ENCODE data around the gene ZNF143. TPM values are rescaled to one million over a fixed set of nuclear protein-coding genes. Genes with fewer than 3 reads are reported as not detected.

ZNF143 gene
- total and polyA plus RNA-seq, 2 of the 13 experiments (the other 11 are each of a cell fraction or from before 2014, with no cell fraction given): 22.4 to 35.6 TPM

DNA sequence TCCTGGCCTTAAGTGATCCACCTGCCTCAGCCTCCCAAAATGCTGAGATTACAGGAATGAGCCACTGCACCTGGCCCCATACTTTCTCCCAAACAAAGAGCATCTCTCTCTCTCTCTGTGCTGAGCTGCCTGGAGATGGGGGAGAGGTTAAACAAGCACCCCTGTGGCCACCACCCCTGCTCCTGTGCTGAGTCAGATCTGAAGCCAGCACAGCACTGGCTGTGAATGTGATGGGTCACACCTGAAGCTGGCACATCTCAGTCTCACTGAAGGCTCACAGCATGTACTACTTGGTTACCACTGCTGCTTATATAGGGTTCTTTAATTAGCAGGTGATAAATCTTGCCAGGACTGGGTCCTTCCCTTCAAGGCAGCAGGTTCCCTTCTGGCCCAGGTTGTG is 101.9 kb downstream of the ZNF143 start:
- no peaks in the 10 kb centered on the region for H3K9me3 ChIP-seq (ENCODE audit: low read length)
- BruUV-seq (replicated peaks): no TSS peak
- peaks cover 36% of the 10 kb centered on the region for H3K4me1 ChIP-seq (ENCODE audit: insufficient read depth, low read length)
- H4K20me1 ChIP-seq (ENCODE audit: insufficient read depth, low read length): no peaks in the 10 kb centered on the region
- no peak overlapping the region for H3K4me2 ChIP-seq (ENCODE audit: low read depth, low read length)
- in situ Hi-C loops (cut with HindIII; ENCODE audit: extremely low pct_ligation_motif_present, low pct_unique_long_range_greater_than_20kb): no loop called here
- FAIRE-seq (no peak), ATAC-seq (no peak), DNase-seq (ENCODE audit: low spot score) (no peak)
- H3K9ac ChIP-seq (ENCODE audit: insufficient read depth, low read depth, low read length): no peak overlapping the region
- no peaks in the 10 kb centered on the region for H3K36me3 ChIP-seq (replicated peaks in 1 of 2; ENCODE audit: control insufficient read depth in 1 of 2, insufficient read depth in 2 of 2, low read length in 2 of 2)
- CTCF ChIA-PET (ENCODE audit: low intra/inter-chr PET ratio, low total read pairs): no interaction called here
- no peaks in the 10 kb centered on the region for H3K27me3 ChIP-seq (ENCODE audit: control insufficient read depth in 1 of 2, insufficient read depth in 2 of 2, low read length in 2 of 2)
- H3K79me2 ChIP-seq (ENCODE audit: insufficient read depth, low read length): no peaks in the 10 kb centered on the region
- H2AFZ ChIP-seq (ENCODE audit: low read length): no peak overlapping the region
- no peak overlapping the region for H3K4me3 ChIP-seq (replicated peaks in 1 of 3; ENCODE audit: insufficient read depth in 1 of 3, low read depth in 2 of 3, low read length in 3 of 3)
- POLR2A ChIA-PET: interaction anchor here (1.2 kb wide), 1 partner anchor 11 kb away, joined by 3 read pairs; the partner anchor contains the start of gene WEE1
- TF ChIP-seq, protein P1, sequence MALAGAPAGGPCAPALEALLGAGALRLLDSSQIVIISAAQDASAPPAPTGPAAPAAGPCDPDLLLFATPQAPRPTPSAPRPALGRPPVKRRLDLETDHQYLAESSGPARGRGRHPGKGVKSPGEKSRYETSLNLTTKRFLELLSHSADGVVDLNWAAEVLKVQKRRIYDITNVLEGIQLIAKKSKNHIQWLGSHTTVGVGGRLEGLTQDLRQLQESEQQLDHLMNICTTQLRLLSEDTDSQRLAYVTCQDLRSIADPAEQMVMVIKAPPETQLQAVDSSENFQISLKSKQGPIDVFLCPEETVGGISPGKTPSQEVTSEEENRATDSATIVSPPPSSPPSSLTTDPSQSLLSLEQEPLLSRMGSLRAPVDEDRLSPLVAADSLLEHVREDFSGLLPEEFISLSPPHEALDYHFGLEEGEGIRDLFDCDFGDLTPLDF (CRISPR knock-in tag; IDR thresholded peaks at IDR 0.05): no peak
- no peak for TF ChIP-seq NFKB2 (CRISPR knock-in tag; IDR thresholded peaks at IDR 0.05; ENCODE audit: borderline replicate concordance)
- no peak for TF ChIP-seq U2AF2 (IDR thresholded peaks at IDR 0.05; ENCODE audit: low read depth, low read length)
- TF ChIP-seq RELA (CRISPR knock-in tag; IDR thresholded peaks at IDR 0.05): no peak
- no peak for TF ChIP-seq ZFP37 (CRISPR knock-in tag; IDR thresholded peaks at IDR 0.05; ENCODE audit: borderline replicate concordance)
- TF ChIP-seq SOX5 (CRISPR knock-in tag; IDR thresholded peaks at IDR 0.05; ENCODE audit: borderline replicate concordance): no peak
- no peak for TF ChIP-seq ZNF724P (CRISPR knock-in tag; IDR thresholded peaks at IDR 0.05; ENCODE audit: borderline replicate concordance)
- TF ChIP-seq FOXK2 (IDR thresholded peaks at IDR 0.05): no peak
- intact Hi-C loops (cut with micrococcal nuclease; ENCODE audit: unreplicated experiment): no loop called here
- H3K27ac ChIP-seq (ENCODE audit: extremely low read length, insufficient read depth, low read length): no peak overlapping the region

DNA sequence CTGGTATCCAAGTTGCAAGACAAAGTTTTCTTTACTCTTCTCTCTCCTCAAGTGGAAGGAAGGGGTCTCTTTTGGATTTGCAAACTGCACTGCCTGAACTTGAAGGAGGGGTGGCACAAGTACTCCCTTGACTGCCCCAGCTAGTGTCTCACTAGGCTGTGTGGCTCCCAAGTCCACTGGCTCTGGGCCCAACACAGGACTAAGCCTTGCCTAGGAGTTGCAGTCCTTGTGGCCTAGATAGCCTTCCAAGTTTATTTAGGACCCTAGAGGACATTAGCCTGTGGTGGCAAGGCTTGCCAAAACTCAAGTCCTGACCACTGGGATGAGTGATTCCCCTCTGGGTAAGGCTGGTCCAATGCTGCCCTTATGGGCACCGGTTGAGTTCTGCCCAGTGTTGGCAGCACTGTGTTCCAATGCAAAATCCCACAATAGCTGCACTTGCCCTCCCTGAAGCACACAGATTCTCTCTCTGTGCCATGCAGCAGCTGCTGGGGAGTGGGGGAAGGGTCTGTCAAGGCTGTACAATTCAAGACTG is 102.5 kb downstream of the ZNF143 start:
- intact Hi-C loops (cut with micrococcal nuclease; ENCODE audit: unreplicated experiment): no loop called here
- no peaks in the 10 kb centered on the region for H3K9me3 ChIP-seq (ENCODE audit: low read length)
- H3K27me3 ChIP-seq (ENCODE audit: control insufficient read depth in 1 of 2, insufficient read depth in 2 of 2, low read length in 2 of 2): no peaks in the 10 kb centered on the region
- H3K9ac ChIP-seq (ENCODE audit: insufficient read depth, low read depth, low read length): no peak overlapping the region
- ChIA-PET CTCF (ENCODE audit: low intra/inter-chr PET ratio, low total read pairs) (no interaction called here), POLR2A (interaction anchor here (1.2 kb wide), 1 partner anchor 10 kb away, joined by 3 read pairs; the partner anchor contains the start of gene WEE1)
- peaks cover 41% of the 10 kb centered on the region for H3K4me1 ChIP-seq (ENCODE audit: insufficient read depth, low read length)
- no peak for DNase-seq (ENCODE audit: low spot score)
- ATAC-seq: no peak
- no peak overlapping the region for H3K4me2 ChIP-seq (ENCODE audit: low read depth, low read length)
- BruUV-seq (replicated peaks): no TSS peak
- no peaks in the 10 kb centered on the region for H4K20me1 ChIP-seq (ENCODE audit: insufficient read depth, low read length)
- in situ Hi-C loops (cut with HindIII; ENCODE audit: extremely low pct_ligation_motif_present, low pct_unique_long_range_greater_than_20kb): no loop called here
- H3K79me2 ChIP-seq (ENCODE audit: insufficient read depth, low read length): no peaks in the 10 kb centered on the region
- no peak overlapping the region for H3K27ac ChIP-seq (ENCODE audit: extremely low read length, insufficient read depth, low read length)
- no CpG with 5 or more reads among the region's 1 CpG for WGBS (ENCODE audit: low lambda C conversion rate)
- H3K4me3 ChIP-seq (replicated peaks in 1 of 3; ENCODE audit: insufficient read depth in 1 of 3, low read depth in 2 of 3, low read length in 3 of 3): no peak overlapping the region
- H2AFZ ChIP-seq (ENCODE audit: low read length): no peak overlapping the region
- no peak for FAIRE-seq
- H3K36me3 ChIP-seq (replicated peaks in 1 of 2; ENCODE audit: control insufficient read depth in 1 of 2, insufficient read depth in 2 of 2, low read length in 2 of 2): no peaks in the 10 kb centered on the region
- TF ChIP-seq FOXK1 (CRISPR knock-in tag; IDR thresholded peaks at IDR 0.05; ENCODE audit: borderline replicate concordance, low read depth): no peak
- TF ChIP-seq MTA1 (CRISPR knock-in tag; IDR thresholded peaks at IDR 0.05; ENCODE audit: borderline replicate concordance): no peak
- TF ChIP-seq ZSCAN9 (CRISPR knock-in tag; IDR thresholded peaks at IDR 0.05; ENCODE audit: borderline replicate concordance): no peak
- TF ChIP-seq, protein P2, sequence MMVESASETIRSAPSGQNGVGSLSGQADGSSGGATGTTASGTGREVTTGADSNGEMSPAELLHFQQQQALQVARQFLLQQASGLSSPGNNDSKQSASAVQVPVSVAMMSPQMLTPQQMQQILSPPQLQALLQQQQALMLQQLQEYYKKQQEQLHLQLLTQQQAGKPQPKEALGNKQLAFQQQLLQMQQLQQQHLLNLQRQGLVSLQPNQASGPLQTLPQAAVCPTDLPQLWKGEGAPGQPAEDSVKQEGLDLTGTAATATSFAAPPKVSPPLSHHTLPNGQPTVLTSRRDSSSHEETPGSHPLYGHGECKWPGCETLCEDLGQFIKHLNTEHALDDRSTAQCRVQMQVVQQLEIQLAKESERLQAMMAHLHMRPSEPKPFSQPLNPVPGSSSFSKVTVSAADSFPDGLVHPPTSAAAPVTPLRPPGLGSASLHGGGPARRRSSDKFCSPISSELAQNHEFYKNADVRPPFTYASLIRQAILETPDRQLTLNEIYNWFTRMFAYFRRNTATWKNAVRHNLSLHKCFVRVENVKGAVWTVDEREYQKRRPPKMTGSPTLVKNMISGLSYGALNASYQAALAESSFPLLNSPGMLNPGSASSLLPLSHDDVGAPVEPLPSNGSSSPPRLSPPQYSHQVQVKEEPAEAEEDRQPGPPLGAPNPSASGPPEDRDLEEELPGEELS (CRISPR knock-in tag; IDR thresholded peaks at IDR 0.05): no peak
- no peak for TF ChIP-seq ZNF704 (CRISPR knock-in tag; IDR thresholded peaks at IDR 0.05; ENCODE audit: borderline replicate concordance)
- no peak for TF ChIP-seq STAT5B (CRISPR knock-in tag; IDR thresholded peaks at IDR 0.05)
- no peak for TF ChIP-seq RXRB (CRISPR knock-in tag; IDR thresholded peaks at IDR 0.05; ENCODE audit: borderline replicate concordance)
